Measurements from ENCODE around the gene SLC66A3.

The SLC66A3 gene

GRCh38 chr2:11159574-11160170, 4.4 kb downstream of the SLC66A3 start:
- Histone ChIP-seq H3K27me3 (ENCODE audit: low read depth, low read length) (no peaks in the 10 kb centered on the region), H3K27ac (ENCODE audit: low read length) (no peak overlapping the region), H3K9ac (ENCODE audit: low read length) (no peak overlapping the region), H3K4me2 (ENCODE audit: low read length) (no peak overlapping the region), H3K36me3 (replicated peaks; ENCODE audit: low read depth, low read length) (no peaks in the 10 kb centered on the region), H4K20me1 (ENCODE audit: insufficient read depth, low read length) (no peaks in the 10 kb centered on the region), H3K4me1 (ENCODE audit: low read length) (peaks cover 20% of the 10 kb centered on the region), H3K79me2 (ENCODE audit: low read length) (no peaks in the 10 kb centered on the region), H2AFZ (ENCODE audit: low read depth, low read length) (no peak overlapping the region), H3K4me3 (ENCODE audit: low read length) (no peak overlapping the region), H3K9me3 (ENCODE audit: insufficient read depth, low read length) (no peaks in the 10 kb centered on the region)
- TF ChIP-seq EZH2phosphoT487 (IDR thresholded peaks at IDR 0.05; ENCODE audit: low read depth) = no peak
- TF ChIP-seq, protein P1, sequence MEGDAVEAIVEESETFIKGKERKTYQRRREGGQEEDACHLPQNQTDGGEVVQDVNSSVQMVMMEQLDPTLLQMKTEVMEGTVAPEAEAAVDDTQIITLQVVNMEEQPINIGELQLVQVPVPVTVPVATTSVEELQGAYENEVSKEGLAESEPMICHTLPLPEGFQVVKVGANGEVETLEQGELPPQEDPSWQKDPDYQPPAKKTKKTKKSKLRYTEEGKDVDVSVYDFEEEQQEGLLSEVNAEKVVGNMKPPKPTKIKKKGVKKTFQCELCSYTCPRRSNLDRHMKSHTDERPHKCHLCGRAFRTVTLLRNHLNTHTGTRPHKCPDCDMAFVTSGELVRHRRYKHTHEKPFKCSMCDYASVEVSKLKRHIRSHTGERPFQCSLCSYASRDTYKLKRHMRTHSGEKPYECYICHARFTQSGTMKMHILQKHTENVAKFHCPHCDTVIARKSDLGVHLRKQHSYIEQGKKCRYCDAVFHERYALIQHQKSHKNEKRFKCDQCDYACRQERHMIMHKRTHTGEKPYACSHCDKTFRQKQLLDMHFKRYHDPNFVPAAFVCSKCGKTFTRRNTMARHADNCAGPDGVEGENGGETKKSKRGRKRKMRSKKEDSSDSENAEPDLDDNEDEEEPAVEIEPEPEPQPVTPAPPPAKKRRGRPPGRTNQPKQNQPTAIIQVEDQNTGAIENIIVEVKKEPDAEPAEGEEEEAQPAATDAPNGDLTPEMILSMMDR (IDR thresholded peaks at IDR 0.05; ENCODE audit: low read depth, low read length) = no peak

DNA sequence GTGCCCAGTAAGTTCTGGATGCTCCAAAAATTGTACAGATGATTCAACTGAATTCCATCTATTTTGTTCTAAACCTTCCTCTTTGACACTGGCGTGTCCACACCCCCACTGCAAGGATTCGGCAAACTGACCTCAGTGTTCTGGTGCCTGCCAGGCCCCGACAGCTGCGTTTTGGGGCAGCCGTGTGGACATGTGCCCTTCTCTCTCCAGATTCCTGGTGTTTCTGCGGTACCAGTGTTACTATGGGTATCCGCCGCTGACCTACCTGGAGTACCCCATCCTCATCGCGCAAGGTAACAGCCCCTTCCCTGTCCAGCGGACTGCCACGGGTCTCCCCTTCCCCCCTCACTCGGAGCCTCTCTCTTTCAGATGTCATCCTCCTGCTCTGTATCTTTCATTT, 5.0 kb downstream of the SLC66A3 start:
- Histone ChIP-seq H3K79me2 (ENCODE audit: low read length) (no peaks in the 10 kb centered on the region), H3K27me3 (ENCODE audit: low read depth, low read length) (no peaks in the 10 kb centered on the region), H4K20me1 (ENCODE audit: insufficient read depth, low read length) (no peaks in the 10 kb centered on the region), H3K4me2 (ENCODE audit: low read length) (peak overlapping the region; percentile 92), H3K36me3 (replicated peaks; ENCODE audit: low read depth, low read length) (no peaks in the 10 kb centered on the region), H2AFZ (ENCODE audit: low read depth, low read length) (no peak overlapping the region), H3K9ac (ENCODE audit: low read length) (no peak overlapping the region), H3K4me3 (ENCODE audit: low read length) (no peak overlapping the region), H3K9me3 (ENCODE audit: insufficient read depth, low read length) (no peaks in the 10 kb centered on the region), H3K27ac (ENCODE audit: low read length) (no peak overlapping the region), H3K4me1 (ENCODE audit: low read length) (peaks cover 20% of the 10 kb centered on the region)
- no peak for TF ChIP-seq EZH2phosphoT487 (IDR thresholded peaks at IDR 0.05; ENCODE audit: low read depth)
- TF ChIP-seq, protein P1 (IDR thresholded peaks at IDR 0.05; ENCODE audit: low read depth, low read length) = no peak

GRCh38 chr2:11160731-11161455, 5.6 kb downstream of the SLC66A3 start:
- peak overlapping the region; percentile 92 for H3K4me2 ChIP-seq (ENCODE audit: low read length)

DNA sequence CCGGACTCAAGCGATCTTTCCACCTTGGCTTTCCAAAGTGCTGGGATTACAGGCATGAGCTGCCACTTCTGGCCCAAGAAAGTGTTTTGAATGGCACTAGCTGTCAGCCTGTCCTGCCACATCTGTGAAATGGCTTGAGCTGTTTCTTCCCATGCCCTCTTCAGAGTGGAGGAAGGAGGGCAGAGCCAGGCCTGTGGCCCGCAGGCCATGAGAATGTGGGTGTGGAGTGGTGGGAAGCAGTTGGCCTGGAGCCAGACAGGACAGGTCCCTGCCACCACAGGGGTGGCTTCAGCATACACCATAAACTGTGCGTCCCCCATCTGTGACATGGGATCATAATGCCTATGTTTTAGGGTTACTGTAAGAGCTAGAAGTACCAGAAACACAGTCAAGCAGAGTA, 6.5 kb downstream of the SLC66A3 start:
- no peaks in the 10 kb centered on the region for H3K27me3 ChIP-seq (ENCODE audit: low read depth, low read length)
- no peak overlapping the region for H3K4me3 ChIP-seq (ENCODE audit: low read length)
- no peaks in the 10 kb centered on the region for H3K9me3 ChIP-seq (ENCODE audit: insufficient read depth, low read length)
- peaks cover 13% of the 10 kb centered on the region for H3K4me1 ChIP-seq (ENCODE audit: low read length)
- peak overlapping the region; percentile 92 for H3K4me2 ChIP-seq (ENCODE audit: low read length)
- H2AFZ ChIP-seq (ENCODE audit: low read depth, low read length) = no peak overlapping the region
- no peak overlapping the region for H3K9ac ChIP-seq (ENCODE audit: low read length)
- TF ChIP-seq EZH2phosphoT487 (IDR thresholded peaks at IDR 0.05; ENCODE audit: low read depth) = no peak
- TF ChIP-seq, protein P1 (IDR thresholded peaks at IDR 0.05; ENCODE audit: low read depth, low read length) = no peak
- H3K27ac ChIP-seq (ENCODE audit: low read length) = no peak overlapping the region
- H3K36me3 ChIP-seq (replicated peaks; ENCODE audit: low read depth, low read length) = no peaks in the 10 kb centered on the region
- H3K79me2 ChIP-seq (ENCODE audit: low read length) = no peaks in the 10 kb centered on the region
- H4K20me1 ChIP-seq (ENCODE audit: insufficient read depth, low read length) = no peaks in the 10 kb centered on the region

More at GRCh38 chr2:11160731-11161455, 5.6 kb downstream of the SLC66A3 start:
- no peaks in the 10 kb centered on the region for H3K36me3 ChIP-seq (replicated peaks; ENCODE audit: low read depth, low read length)
- no peaks in the 10 kb centered on the region for H4K20me1 ChIP-seq (ENCODE audit: insufficient read depth, low read length)
- no peaks in the 10 kb centered on the region for H3K9me3 ChIP-seq (ENCODE audit: insufficient read depth, low read length)
- H3K27ac ChIP-seq (ENCODE audit: low read length) = peak overlapping the region; percentile 51
- H3K9ac ChIP-seq (ENCODE audit: low read length) = peak overlapping the region; percentile 56
- H3K27me3 ChIP-seq (ENCODE audit: low read depth, low read length) = no peaks in the 10 kb centered on the region
- TF ChIP-seq EZH2phosphoT487 (IDR thresholded peaks at IDR 0.05; ENCODE audit: low read depth) = no peak
- TF ChIP-seq, protein P1 (IDR thresholded peaks at IDR 0.05; ENCODE audit: low read depth, low read length) = no peak
- H3K4me3 ChIP-seq (ENCODE audit: low read length) = peak overlapping the region; percentile 69
- H2AFZ ChIP-seq (ENCODE audit: low read depth, low read length) = peak overlapping the region; percentile 95
- H3K4me1 ChIP-seq (ENCODE audit: low read length) = peaks cover 19% of the 10 kb centered on the region
- no peaks in the 10 kb centered on the region for H3K79me2 ChIP-seq (ENCODE audit: low read length)

Data from OCI-LY3 (cell line).